H9 (cell line): ENCODE data around the gene SLC25A42. TPM values are rescaled to one million over a fixed set of nuclear protein-coding genes. Genes with fewer than 3 reads are reported as not detected.

Experiments used
- DNase-seq: peaks from one replicate; pipeline ENCODE4 v3.0.0-alpha.2; 2017
- H2AFZ ChIP-seq: one replicate; pipeline ENCODE4 v1.6.1; 2013; ENCODE audit warnings: mild to moderate bottlenecking, low read length, control low read depth, moderate library complexity
- H2AK5ac ChIP-seq: 2 replicates; pipeline ENCODE4 v1.6.1; 2013; ENCODE audit warnings: low read length, control low read depth, mixed read lengths; ENCODE audit not compliant: insufficient read length
- H2BK120ac ChIP-seq: one replicate; pipeline ENCODE4 v1.6.1; 2013; ENCODE audit warnings: low read depth, mild to moderate bottlenecking, low read length, control low read depth, inconsistent platforms; ENCODE audit not compliant: poor library complexity, severe bottlenecking
- H2BK12ac ChIP-seq: 2 replicates; pipeline ENCODE4 v1.6.1; 2013; ENCODE audit warnings: low read length, control low read depth, mixed read lengths, low read depth; ENCODE audit not compliant: insufficient read length
- H2BK15ac ChIP-seq: 2 replicates; pipeline ENCODE4 v1.6.1; 2013; ENCODE audit warnings: low read depth, low read length, control low read depth
- H2BK20ac ChIP-seq: one replicate; pipeline ENCODE4 v1.6.1; 2013; ENCODE audit warnings: low read depth, mild to moderate bottlenecking, low read length, control low read depth, inconsistent platforms; ENCODE audit not compliant: poor library complexity, severe bottlenecking
- H2BK5ac ChIP-seq: 2 replicates; pipeline ENCODE4 v1.6.1; 2013; ENCODE audit warnings: low read length, control low read depth, mixed read lengths; ENCODE audit not compliant: insufficient read length
- H3K14ac ChIP-seq: 2 replicates; pipeline ENCODE4 v1.6.1; 2013; ENCODE audit warnings: low read length, control low read depth; ENCODE audit not compliant: insufficient read depth
- H3K18ac ChIP-seq: 2 replicates; pipeline ENCODE4 v1.6.1; 2013; ENCODE audit warnings: low read depth, mild to moderate bottlenecking, mixed read lengths, low read length, control low read depth; ENCODE audit not compliant: insufficient read length
- H3K23ac ChIP-seq: 2 replicates; pipeline ENCODE4 v1.6.1; 2013; ENCODE audit warnings: low read length, control low read depth, mixed read lengths, low read depth; ENCODE audit not compliant: insufficient read length
- H3K23me2 ChIP-seq: 2 replicates; pipeline ENCODE4 v1.6.1; 2013; ENCODE audit warnings: low read depth, mild to moderate bottlenecking, mixed read lengths, low read length, control low read depth; ENCODE audit not compliant: insufficient read length, poor library complexity, severe bottlenecking
- H3K27ac ChIP-seq: 2 replicates; pipeline ENCODE4 v1.5.1; 2013; ENCODE audit warnings: low read length, control low read depth, mixed read lengths, low read depth; ENCODE audit not compliant: insufficient read length
- H3K27me3 ChIP-seq: 2 replicates; pipeline ENCODE4 v1.6.1; 2013; ENCODE audit warnings: low read length, control low read depth, inconsistent platforms; ENCODE audit not compliant: insufficient read depth
- H3K4ac ChIP-seq: 2 replicates; pipeline ENCODE4 v1.6.1; 2013; ENCODE audit warnings: low read depth, mild to moderate bottlenecking, control low read depth, inconsistent platforms, low read length, moderate library complexity
- H3K4me1 ChIP-seq: 2 replicates; pipeline ENCODE4 v1.6.1; 2013; ENCODE audit warnings: low read length, control low read depth, inconsistent platforms; ENCODE audit not compliant: insufficient read depth
- H3K4me2 ChIP-seq: 2 replicates; pipeline ENCODE4 v1.6.1; 2013; ENCODE audit warnings: low read length, control low read depth, mixed read lengths; ENCODE audit not compliant: insufficient read length, insufficient read depth
- H3K56ac ChIP-seq: 2 replicates; pipeline ENCODE4 v1.6.1; 2013; ENCODE audit warnings: low read depth, mild to moderate bottlenecking, mixed read lengths, low read length, control low read depth; ENCODE audit not compliant: insufficient read length
- H3K79me1 ChIP-seq: 2 replicates; pipeline ENCODE4 v1.6.1; 2013; ENCODE audit warnings: low read depth, mild to moderate bottlenecking, moderate library complexity, low read length, control low read depth, inconsistent platforms; ENCODE audit not compliant: insufficient read depth, poor library complexity, severe bottlenecking
- H3K79me2 ChIP-seq: 2 replicates; pipeline ENCODE4 v1.6.1; 2013; ENCODE audit warnings: low read length, control low read depth, inconsistent platforms; ENCODE audit not compliant: insufficient read depth
- H3K9ac ChIP-seq: 2 replicates; pipeline ENCODE4 v1.6.1; 2013; ENCODE audit warnings: low read length, control low read depth, mixed read lengths; ENCODE audit not compliant: insufficient read length; ENCODE audit errors: extremely low read depth
- H3K9me3 ChIP-seq: one replicate; pipeline ENCODE4 v1.6.1; 2013; ENCODE audit warnings: low read depth, low read length, inconsistent platforms; ENCODE audit not compliant: control insufficient read depth
- H3T11ph ChIP-seq: one replicate; pipeline ENCODE4 v1.6.1; 2013; ENCODE audit warnings: mild to moderate bottlenecking, low read length, control low read depth, inconsistent platforms
- H4K20me1 ChIP-seq: one replicate; pipeline ENCODE4 v1.6.1; 2013; ENCODE audit not compliant: control insufficient read depth, insufficient read length, insufficient read depth
- H4K5ac ChIP-seq: 2 replicates; pipeline ENCODE4 v1.6.1; 2013; ENCODE audit warnings: low read depth, mild to moderate bottlenecking, mixed read lengths, low read length, control low read depth; ENCODE audit not compliant: insufficient read length
- H4K8ac ChIP-seq: replicated peaks from 2 replicates; pipeline ENCODE4 v1.6.1; 2013; ENCODE audit warnings: low read length, control low read depth, mixed read lengths, low read depth; ENCODE audit not compliant: insufficient read length
- H4K91ac ChIP-seq: 2 replicates; pipeline ENCODE4 v1.6.1; 2013; ENCODE audit warnings: low read depth, mild to moderate bottlenecking, moderate library complexity, mixed read lengths, low read length, control low read depth; ENCODE audit not compliant: insufficient read length
- H3K27ac Mint-ChIP-seq, 3 experiments: 2 replicates in 2 of 3; 3 replicates in 1 of 3; pipeline ENCODE4 v1.8.0; 2020 to 2021; ENCODE audit warnings: mixed read lengths in 3 of 3, mild to moderate bottlenecking in 1 of 3, moderate library complexity in 1 of 3
- H3K27me3 Mint-ChIP-seq: 2 replicates; pipeline ENCODE4 v1.8.0; 2021; ENCODE audit warnings: low read depth, mild to moderate bottlenecking, moderate library complexity, mixed read lengths
- H3K36me3 Mint-ChIP-seq, 3 experiments: 2 replicates in 2 of 3; 3 replicates in 1 of 3; pipeline ENCODE4 v1.8.0; 2020 to 2021; ENCODE audit warnings: low read depth in 3 of 3, mixed read lengths in 3 of 3; ENCODE audit not compliant: insufficient read depth in 1 of 3
- H3K4me1 Mint-ChIP-seq, 2 experiments: 2 replicates each; pipeline ENCODE4 v1.8.0; 2020; ENCODE audit warnings: mixed read lengths in 2 of 2
- H3K4me3 Mint-ChIP-seq, 2 experiments: 2 replicates in 1 of 2; 3 replicates in 1 of 2; pipeline ENCODE4 v1.8.0; 2020 to 2021; ENCODE audit warnings: mild to moderate bottlenecking in 2 of 2, mixed read lengths in 2 of 2, moderate library complexity in 1 of 2
- H3K9me3 Mint-ChIP-seq, 2 experiments: 2 replicates in 1 of 2; 3 replicates in 1 of 2; pipeline ENCODE4 v1.8.0; 2020; ENCODE audit warnings: mild to moderate bottlenecking in 2 of 2, mixed read lengths in 2 of 2, moderate library complexity in 1 of 2
- WGBS: extraction: QIAGEN DNeasy Blood & Tissue Kit; methylation state at CpG from one replicate; pipeline ENCODE4 v1.1.7; 2013; ENCODE audit warnings: missing lambda C conversion rate, low lambda C conversion rate, mixed read lengths; ENCODE audit not compliant: insufficient read length; ENCODE audit errors: extremely low coverage; 5-methylcytosine and 5-hydroxymethylcytosine counted together
- total RNA-seq: library from RNA; stranded (reverse); gene quantifications from 2 replicates; pipeline ENCODE4 v1.2.1, GENCODE V29; 2021
- TF ChIP-seq, protein P1 (sequence below): fragments of 200-600 bp; sonication (generic); conservative IDR thresholded peaks from 3 replicates; pipeline ENCODE4 v1.8.0; 2021; ENCODE audit warnings: antibody characterized with exemption, mild to moderate bottlenecking

Gene SLC25A42
- total RNA-seq, 1 experiment from 2014 or later, result 3.6 TPM

DNA sequence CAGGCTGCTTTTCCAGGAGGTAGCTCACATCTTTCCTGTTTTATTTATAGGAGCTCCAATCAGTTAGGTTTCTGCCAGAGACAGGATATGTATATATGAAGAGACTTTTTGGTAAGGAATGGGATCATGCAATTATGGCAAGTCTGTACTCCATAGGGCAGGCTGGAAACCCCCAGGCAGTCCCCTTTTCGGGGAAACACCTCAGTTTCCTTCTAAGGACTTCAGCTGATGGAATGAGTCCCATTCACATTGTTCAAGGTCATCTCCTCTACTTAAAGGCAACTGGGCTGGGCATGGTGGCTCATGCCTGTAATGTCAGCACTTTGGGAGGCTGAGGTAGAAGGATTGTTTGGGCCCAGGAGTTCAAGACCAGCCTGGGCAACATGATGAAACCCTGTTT lies 10.9 kb upstream of the SLC25A42 start:
- H3K9ac ChIP-seq, result no peak overlapping the region
- no peak overlapping the region for H3K18ac ChIP-seq
- H3K14ac ChIP-seq, result no peak overlapping the region
- H4K20me1 ChIP-seq, result no peaks in the 10 kb centered on the region
- H4K5ac ChIP-seq, result no peak overlapping the region
- H2BK15ac ChIP-seq, result no peak overlapping the region
- no peak overlapping the region for H3K27ac ChIP-seq
- H3K4ac ChIP-seq, result no peak overlapping the region
- WGBS, result no CpG with 5 or more reads among the region's 1 CpG
- H3K9me3 ChIP-seq, result no peaks in the 10 kb centered on the region
- H3K23me2 ChIP-seq, result no peaks in the 10 kb centered on the region
- TF ChIP-seq, protein P1, sequence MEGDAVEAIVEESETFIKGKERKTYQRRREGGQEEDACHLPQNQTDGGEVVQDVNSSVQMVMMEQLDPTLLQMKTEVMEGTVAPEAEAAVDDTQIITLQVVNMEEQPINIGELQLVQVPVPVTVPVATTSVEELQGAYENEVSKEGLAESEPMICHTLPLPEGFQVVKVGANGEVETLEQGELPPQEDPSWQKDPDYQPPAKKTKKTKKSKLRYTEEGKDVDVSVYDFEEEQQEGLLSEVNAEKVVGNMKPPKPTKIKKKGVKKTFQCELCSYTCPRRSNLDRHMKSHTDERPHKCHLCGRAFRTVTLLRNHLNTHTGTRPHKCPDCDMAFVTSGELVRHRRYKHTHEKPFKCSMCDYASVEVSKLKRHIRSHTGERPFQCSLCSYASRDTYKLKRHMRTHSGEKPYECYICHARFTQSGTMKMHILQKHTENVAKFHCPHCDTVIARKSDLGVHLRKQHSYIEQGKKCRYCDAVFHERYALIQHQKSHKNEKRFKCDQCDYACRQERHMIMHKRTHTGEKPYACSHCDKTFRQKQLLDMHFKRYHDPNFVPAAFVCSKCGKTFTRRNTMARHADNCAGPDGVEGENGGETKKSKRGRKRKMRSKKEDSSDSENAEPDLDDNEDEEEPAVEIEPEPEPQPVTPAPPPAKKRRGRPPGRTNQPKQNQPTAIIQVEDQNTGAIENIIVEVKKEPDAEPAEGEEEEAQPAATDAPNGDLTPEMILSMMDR, result no peak
- H2BK20ac ChIP-seq, result no peak overlapping the region
- H2BK120ac ChIP-seq, result no peak overlapping the region
- no peak overlapping the region for H2AK5ac ChIP-seq
- no peaks in the 10 kb centered on the region for H3K79me2 ChIP-seq
- DNase-seq, result no peak
- no peak overlapping the region for H4K91ac ChIP-seq
- no peak overlapping the region for H3K56ac ChIP-seq
- H2BK5ac ChIP-seq, result no peak overlapping the region
- H3T11ph ChIP-seq, result no peak overlapping the region
- no peaks in the 10 kb centered on the region for H3K4me1 ChIP-seq
- no peak overlapping the region for H2AFZ ChIP-seq
- H3K79me1 ChIP-seq, result no peaks in the 10 kb centered on the region
- Mint-ChIP-seq H3K9me3 (no peaks in the 10 kb centered on the region), H3K27me3 (no peaks in the 10 kb centered on the region), H3K4me1 (no peaks in the 10 kb centered on the region), H3K36me3 (peaks cover 31 to 85% (median 65%) of the 10 kb centered on the region in 3 experiments), H3K27ac (no peak overlapping the region), H3K4me3 (no peak overlapping the region)
- no peaks in the 10 kb centered on the region for H3K27me3 ChIP-seq
- H3K23ac ChIP-seq, result no peak overlapping the region
- no peak overlapping the region for H3K4me2 ChIP-seq
- H4K8ac ChIP-seq, result no peak overlapping the region
- H2BK12ac ChIP-seq, result no peak overlapping the region
